DLD1 (cell line): ENCODE measurements around the gene SEMA3A.

ENCODE experiments used
- in situ Hi-C: cut with HindIII; loops from 2 replicates; pipeline ENCODE4 v1.10.0; 2017; ENCODE audit warnings: low sequenced_read_pairs

SEMA3A gene

DNA sequence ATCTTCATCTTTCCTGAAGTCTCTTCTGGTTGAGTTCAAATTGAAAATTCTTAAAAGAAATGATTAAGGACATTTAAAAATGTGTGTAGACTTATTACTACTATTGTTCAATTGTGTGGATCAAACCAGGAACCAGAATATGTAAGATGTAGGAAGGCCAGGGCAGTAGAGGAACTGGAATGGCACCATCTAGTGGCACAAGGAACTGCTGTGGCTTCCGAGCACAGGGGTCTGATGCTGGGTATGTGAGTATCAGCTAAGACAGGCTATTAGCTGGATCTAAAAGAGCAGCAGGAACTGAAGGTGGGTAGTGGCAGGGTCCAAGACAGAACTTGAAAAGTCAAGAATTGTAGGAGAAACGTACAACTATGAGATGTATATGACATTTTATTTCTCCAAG lies 247.3 kb downstream of the SEMA3A start:
- in situ Hi-C loops, result loop anchor here (25.0 kb wide), 1 partner anchor 1065 kb away; no protein-coding TSS in a partner anchor

DNA sequence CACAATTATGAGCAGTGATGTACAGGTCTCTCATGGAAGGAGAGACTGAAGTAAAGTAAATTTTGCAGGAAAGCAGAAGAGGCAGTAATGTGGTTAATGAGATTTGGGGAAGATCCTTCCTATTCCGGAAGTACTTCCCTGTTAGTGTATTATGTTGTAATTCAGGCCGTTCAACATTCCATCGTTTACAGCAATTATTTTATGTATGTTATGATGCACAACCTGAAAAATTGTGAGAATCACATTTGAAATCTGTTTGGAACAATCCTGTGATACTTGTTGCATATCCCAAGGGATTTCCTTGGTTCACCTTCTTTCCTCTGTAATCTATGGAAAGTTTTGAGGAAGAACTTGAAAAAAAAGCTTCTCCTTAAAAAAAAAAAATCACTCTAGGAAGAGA lies 247.8 kb downstream of the SEMA3A start:
- in situ Hi-C loops, result loop anchor here (25.0 kb wide), 1 partner anchor 1066 kb away; no protein-coding TSS in a partner anchor

DNA sequence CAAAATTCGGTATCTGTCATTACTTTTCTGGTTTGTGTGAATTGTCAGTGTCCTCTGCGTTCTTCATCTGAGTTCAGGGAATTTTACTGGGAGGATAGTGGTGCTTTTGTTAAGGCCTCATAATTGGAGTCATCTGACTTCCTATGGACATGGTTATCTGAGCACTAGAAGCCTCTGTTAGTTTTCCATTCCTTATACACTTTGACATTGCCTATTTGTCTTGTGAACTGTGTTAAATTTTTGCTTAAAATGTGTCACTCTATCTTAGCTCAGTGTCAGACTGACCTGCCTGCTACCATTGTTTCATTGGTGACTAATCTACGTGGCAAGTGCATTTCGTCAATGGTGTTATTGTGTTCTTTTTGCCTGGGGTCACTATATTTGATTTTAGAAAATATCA lies 253.3 kb downstream of the SEMA3A start:
- in situ Hi-C loops, result loop anchor here (25.0 kb wide), 1 partner anchor 1071 kb away; no protein-coding TSS in a partner anchor

DNA sequence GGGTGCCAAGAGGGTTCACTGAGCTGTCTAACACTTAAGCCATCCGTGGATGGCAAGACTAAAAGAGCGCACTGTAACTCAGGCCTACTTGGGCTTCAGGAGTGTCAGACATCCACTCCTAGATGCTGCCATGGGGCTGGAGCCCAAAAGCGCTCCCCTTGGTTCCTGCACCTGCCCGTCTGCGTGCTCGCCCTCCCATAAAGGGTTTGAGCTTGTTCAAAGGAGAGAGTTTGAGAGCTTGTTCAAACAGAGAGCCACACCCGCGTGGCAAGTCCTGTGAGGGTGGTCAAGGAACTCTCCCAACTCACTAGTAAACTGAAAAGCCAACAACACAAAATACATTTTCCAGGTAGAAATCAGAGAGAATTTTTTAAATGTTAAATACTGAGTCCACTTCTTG lies 256.7 kb downstream of the SEMA3A start:
- in situ Hi-C loops, result loop anchor here (25.0 kb wide), 1 partner anchor 1074 kb away; no protein-coding TSS in a partner anchor

DNA sequence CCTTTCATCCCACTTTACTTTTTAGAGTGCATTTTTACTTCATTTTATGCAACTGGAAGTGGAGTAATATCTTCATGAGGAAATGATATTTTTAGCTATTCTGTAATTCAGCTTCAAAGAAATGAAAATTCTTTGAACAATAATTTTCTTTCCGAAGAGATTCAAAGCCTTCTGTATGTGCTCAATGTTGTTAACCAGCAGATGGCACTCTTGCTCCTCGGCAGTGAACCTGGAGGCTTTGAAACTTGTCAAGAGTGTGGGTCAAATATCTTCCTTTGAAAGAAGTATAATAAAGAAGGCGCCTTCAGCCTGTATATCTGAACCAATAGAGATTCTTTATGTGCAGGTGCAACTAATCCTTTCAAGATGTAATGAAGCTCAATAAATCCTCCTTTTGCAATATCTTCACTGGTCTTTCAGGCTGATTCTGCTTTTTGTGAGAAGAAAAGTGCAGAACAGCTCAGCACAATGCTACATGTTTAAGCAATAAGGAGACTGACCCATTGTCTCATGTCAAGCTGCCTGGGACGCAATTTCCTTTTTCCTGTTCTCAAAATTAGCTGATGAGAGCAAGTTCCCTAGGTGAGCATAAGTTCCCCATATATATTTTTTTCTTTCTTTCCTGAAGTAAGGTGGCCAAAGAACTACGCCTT lies 258.4 kb downstream of the SEMA3A start:
- in situ Hi-C loops, result loop anchor here (25.0 kb wide), 1 partner anchor 1076 kb away; no protein-coding TSS in a partner anchor

DNA sequence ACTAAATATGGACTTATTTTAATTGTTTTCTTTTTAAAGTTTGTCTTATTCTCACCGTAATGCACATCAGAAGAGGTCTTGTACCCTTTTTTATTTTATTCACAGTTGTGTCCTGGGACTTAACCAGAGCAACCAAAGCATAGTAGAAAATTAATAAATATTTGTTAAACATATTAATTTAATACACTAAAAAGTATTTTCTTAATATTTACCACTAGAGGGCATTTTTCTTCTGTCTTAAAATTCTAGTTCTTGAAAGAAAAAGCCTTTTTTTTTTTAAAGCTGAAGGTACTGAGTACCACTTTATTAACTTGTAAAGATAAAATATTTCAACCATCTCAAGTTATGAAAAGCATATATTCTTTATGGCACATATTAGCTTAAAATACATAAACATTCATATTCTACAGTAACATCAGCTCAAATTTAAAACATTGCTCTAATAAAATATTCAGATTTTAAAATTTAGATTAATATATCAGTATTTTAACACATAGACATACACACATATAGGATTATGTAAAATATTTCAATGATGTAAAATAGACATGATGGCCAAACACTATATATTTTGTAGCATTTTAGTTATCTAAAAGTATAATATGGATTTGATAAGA lies 260.4 kb downstream of the SEMA3A start:
- in situ Hi-C loops, result loop anchor here (25.0 kb wide), 1 partner anchor 1078 kb away; no protein-coding TSS in a partner anchor

DNA sequence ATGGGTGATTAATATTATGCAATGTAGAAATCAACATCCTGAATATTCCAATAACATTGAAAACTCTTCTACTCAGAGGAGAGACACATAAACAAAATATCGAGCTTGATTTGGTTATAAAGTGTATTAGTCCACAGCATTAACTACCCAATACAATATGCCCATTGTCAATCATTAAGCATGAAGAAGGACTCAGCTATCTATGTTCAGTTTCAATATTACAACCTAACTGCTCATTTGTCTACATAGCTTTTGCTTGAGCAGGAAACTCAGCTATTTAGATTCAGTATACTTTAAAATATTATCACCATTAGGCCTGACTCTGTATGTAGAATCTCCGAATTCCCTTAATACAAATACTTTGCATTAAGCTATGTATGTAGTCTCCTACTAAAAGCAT lies 262.6 kb downstream of the SEMA3A start:
- in situ Hi-C loops, result loop anchor here (25.0 kb wide), 1 partner anchor 1080 kb away; no protein-coding TSS in a partner anchor

DNA sequence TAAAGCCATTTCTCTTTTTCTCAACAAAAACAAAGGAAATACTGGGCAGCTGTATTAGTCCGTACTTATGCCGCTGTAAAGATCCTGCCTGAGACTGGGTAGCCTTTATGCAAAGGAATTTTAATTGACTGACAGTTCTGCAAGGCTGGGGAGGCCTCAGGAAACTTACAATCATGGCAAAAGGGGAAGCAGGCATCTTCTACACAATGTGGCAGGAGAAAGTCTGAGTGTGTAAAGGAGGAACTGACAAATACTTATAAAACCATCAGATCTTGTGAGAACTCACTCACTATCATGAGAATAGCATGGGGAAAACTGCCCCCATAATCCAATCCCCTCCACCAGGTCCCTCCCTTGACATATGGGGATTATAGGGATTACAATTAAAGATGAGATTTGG lies 264.3 kb downstream of the SEMA3A start:
- in situ Hi-C loops, result loop anchor here (25.0 kb wide), 1 partner anchor 1082 kb away; no protein-coding TSS in a partner anchor

DNA sequence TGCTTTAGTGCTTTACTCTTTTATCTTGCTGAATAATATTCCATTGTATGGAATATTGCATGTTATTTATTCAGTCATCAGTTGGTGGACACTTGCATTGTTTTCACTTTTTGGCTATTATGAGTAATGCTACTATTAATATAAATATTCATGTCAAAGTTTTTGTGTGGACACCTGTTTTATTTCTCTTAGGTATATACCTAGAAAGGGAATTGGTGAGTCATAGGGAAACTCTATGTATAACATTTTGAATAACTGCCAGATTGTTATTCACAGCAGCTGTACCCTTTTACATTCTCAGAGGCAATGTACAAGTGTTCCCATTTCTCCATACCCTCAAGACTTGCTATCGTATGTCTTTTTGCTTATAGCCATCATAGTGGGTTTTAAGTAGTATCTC lies 268.7 kb downstream of the SEMA3A start:
- in situ Hi-C loops, result loop anchor here (25.0 kb wide), 1 partner anchor 1086 kb away; no protein-coding TSS in a partner anchor

DNA sequence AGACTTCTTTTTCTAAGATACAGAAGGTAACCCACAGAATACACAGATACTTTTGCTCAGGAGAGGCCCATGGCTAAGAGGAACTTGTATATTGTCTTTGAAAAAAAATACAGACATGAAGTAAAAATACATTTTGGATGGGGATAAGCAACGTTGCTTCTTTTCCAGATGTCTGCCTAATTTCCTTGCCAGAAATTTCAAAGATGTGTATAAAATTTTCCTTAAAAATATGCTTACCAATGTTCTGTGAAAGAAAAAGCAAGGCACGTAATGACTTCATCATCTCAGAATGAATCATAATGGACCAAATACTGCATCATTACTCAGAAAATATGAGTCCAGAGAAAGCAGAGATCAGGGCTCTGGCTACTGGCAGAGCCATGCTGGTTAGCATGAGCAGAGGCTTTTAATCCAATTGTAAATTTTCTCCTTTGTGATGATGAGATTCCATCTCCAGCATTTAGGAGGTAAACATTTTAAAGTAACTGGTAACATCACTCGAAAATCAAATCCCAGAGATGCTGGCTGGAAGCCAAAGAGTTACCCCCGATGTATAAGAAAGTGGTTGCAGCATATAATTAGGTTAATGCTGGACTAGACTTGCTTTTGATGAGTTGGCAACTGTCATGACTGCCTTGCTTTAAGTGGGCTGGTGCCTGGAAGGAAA lies 272.5 kb downstream of the SEMA3A start:
- in situ Hi-C loops, result no loop called here

DNA sequence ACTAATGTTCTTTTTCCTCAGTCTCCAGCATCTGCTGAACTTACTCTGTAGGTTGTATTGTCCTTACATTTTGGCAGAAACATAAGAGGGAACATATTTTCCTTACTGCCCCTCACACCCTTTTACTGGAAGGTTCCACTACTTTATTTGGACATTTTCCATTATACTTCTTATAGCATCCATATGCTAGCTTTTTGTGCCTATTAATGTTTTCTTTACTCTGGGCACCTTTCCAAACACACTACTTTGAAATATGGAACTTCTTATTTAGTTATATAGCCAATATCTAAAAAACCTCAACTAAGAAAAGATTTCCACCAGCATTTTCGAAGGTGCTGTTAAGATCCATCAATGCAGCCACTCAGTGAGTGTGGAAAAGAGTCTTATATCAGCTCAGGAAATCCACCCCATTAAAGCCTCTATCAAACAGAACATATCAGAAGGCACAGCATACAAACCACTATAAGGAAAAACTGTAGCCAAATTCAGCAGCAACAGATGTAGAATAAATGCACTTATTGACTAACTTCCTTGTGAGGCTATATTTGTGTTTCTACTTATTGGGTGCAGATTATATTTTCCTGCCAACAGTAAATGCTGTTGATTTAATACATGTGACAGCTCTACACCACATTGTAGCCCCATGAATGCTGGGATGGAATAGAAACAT lies 273.2 kb downstream of the SEMA3A start:
- in situ Hi-C loops, result no loop called here

DNA sequence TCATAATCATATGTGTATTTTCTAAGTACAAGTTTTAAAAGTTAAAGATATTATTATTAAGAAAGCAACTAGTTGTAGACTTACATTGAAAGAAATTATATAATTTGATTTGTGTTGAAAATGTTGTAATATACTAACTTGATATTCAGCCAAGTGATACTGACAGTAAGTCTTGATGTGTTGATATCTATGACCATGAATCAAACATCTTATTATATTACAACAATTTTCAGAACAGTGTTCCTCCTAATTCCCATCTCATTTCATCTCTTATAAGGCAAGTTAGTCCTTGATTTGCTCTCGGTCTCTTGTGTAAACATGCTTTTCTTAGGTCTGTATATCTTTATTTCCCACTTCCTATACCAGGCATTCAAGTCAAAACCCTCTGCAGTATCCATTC lies 276.4 kb downstream of the SEMA3A start:
- in situ Hi-C loops, result no loop called here

DNA sequence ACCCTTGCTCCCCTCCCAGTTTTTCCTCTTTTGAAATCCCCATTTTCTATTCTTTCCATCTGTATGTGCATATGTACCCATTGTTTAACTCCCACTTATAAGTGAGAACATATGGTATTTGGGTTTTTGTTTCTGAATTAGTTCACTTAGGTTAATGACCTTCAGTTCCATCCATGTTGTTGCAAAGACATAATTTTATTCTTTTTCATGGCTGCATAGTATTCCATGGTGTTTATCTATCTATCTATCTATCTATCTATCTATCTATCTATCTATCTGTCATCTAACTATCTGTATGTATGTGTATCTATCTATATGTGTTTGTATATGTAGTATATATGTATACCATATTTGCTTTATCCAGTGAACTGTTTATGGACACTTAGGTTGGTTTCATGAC lies 281.4 kb downstream of the SEMA3A start:
- in situ Hi-C loops, result no loop called here

DNA sequence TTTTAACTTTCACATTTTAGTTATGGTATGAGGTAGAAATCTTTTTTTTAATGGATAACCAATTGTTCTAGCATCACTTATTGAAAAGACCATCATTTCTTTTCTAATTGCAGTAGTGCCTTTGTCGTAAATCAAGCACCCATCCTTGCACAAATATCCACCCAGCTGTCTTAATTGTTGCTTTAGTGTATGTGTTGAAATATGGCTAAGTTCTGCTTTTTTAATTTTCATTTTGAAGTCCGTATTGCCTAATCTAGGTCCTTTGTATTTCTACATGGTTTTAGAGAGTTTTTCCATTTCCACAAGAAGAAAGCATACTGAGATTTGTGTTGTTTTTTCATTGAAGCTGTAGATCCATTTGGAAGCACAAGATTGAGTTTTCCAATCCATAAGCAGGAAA lies 286.1 kb downstream of the SEMA3A start:
- in situ Hi-C loops, result no loop called here
